Naive B cell (primary cell): ENCODE data around the gene SELENOO. TPM values are rescaled to one million over a fixed set of nuclear protein-coding genes. Genes with fewer than 3 reads are reported as not detected.
"Not testable (repeated sequence)": the region's sequence is repeated elsewhere in the genome, so short reads cannot be mapped to it uniquely, and the experiment has no call there.

Experiments
- ATAC-seq, 2 donors: fragments of 150-1000 bp; cut with Tn5 transposase; 2 replicates each; pipeline ENCODE4 v1.10.0; 2021; ENCODE audit warnings: low read depth in 2 of 2, mild to moderate bottlenecking in 2 of 2, moderate library complexity in 2 of 2
- DNase-seq: peaks from one replicate; pipeline ENCODE4 v3.0.0; 2022
- H3K27ac Mint-ChIP-seq, 6 donors: one replicate each; pipeline ENCODE4 v1.8.0; 2020 to 2022; ENCODE audit warnings: mild to moderate bottlenecking in 6 of 6, mixed read lengths in 6 of 6, moderate library complexity in 5 of 6, inconsistent platforms in 2 of 6
- H3K27me3 Mint-ChIP-seq, 3 donors: one replicate each; pipeline ENCODE4 v1.8.0; 2021 to 2022; ENCODE audit warnings: mixed read lengths in 3 of 3, mild to moderate bottlenecking in 1 of 3
- H3K36me3 Mint-ChIP-seq, 2 donors: one replicate each; pipeline ENCODE4 v1.8.0; 2020 to 2022; ENCODE audit warnings: mixed read lengths in 2 of 2, inconsistent platforms in 1 of 2, mild to moderate bottlenecking in 1 of 2
- H3K4me1 Mint-ChIP-seq, 3 donors: one replicate each; pipeline ENCODE4 v1.8.0; 2020 to 2022; ENCODE audit warnings: mixed read lengths in 3 of 3, inconsistent platforms in 1 of 3, mild to moderate bottlenecking in 1 of 3, moderate library complexity in 1 of 3
- H3K4me3 Mint-ChIP-seq, 8 donors: one replicate each; pipeline ENCODE4 v1.8.0; 2020 to 2022; ENCODE audit warnings: mild to moderate bottlenecking in 8 of 8, mixed read lengths in 8 of 8, moderate library complexity in 8 of 8, inconsistent platforms in 2 of 8
- H3K9me3 Mint-ChIP-seq, 7 donors: one replicate each; pipeline ENCODE4 v1.8.0; 2020 to 2022; ENCODE audit warnings: mixed read lengths in 7 of 7, mild to moderate bottlenecking in 5 of 7, inconsistent platforms in 2 of 7, moderate library complexity in 1 of 7
- polyA plus RNA-seq, 6 donors: library from polyadenylated mRNA; unstranded; fragments of 300-500 nt; fragmentation: Illumina TruSeq; gene quantifications; one replicate each; pipeline ENCODE4 v1.2.3, GENCODE V29; 2021; ENCODE audit warnings: low read depth in 6 of 6

Gene SELENOO
- polyA plus RNA-seq, 6 donors from 2014 or later = 2.9 to 6.8 (median 5.2) TPM

DNA sequence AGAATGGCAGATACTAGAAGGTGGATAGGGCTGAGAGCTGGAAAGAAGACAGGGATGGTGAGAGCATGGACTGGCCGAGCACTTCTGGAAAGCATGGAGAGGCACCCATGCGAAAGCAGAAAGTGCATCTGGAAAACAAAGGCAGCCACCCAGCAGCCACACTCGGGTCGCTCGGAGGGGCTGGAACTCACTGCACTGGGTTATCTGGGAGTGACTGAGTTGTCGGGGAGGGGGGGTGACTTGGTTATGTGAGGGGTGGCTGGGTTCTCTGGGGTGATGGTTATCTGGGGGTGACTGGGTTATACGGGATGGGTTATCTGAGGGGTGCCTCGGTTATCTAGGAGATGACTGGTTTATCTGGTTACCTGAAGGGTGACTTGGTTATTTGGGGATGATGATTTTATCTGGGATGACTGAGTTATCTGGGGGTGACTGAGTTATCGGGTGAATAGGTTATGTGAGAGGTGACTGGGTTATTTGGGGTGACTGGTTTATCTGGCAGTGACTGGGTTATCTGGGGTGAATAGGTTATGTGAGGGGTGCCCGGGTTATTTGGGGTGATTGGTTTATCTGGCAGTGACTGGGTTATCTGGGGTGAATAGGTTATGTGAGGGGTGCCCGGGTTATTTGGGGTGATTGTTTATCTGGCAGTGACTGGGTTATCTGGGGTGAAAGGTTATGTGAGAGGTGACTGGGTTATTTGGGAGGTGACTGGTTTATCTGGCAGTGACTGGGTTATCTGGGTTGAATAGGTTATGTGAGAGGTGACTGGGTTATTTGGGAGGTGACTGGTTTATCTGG lies 32.9 kb upstream of the SELENOO start:
- no peaks in the 10 kb centered on the region for H3K9me3 Mint-ChIP-seq
- no peak for DNase-seq
- no peaks in the 10 kb centered on the region for H3K36me3 Mint-ChIP-seq
- ATAC-seq = no peak
- H3K4me1 Mint-ChIP-seq = peaks cover 20 to 22% (median 22%) of the 10 kb centered on the region in 3 donors
- peak overlapping the region in 2 of 6 donors; percentile 42 to 54 for H3K27ac Mint-ChIP-seq
- H3K27me3 Mint-ChIP-seq = peaks cover 20 to 49% (median 33%) of the 10 kb centered on the region in 3 donors
- peak overlapping the region in 5 of 8 donors; percentile 15 to 84 (median 79) for H3K4me3 Mint-ChIP-seq

DNA sequence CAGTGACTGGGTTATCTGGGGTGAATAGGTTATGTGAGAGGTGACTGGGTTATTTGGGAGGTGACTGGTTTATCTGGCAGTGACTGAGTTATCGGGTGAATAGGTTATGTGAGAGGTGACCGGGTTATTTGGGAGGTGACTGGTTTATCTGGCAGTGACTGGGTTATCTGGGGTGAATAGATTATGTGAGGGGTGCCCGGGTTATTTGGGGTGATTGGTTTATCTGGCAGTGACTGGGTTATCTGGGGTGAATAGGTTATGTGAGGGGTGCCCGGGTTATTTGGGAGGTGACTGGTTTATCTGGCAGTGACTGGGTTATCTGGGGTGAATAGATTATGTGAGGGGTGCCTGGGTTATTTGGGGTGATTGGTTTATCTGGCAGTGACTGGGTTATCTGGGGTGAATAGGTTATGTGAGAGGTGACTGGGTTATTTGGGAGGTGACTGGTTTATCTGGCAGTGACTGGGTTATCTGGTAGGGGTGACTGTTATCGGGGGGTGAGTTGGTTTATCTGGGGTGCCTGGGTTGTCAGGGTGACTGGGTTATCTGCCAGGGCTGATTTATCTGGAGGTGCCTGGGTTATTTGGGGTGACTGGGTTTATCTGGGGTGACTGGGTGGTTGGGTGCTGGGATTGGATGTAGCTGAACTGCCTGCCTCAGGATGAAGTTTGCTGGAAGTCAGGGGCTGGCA lies 32.2 kb upstream of the SELENOO start:
- Mint-ChIP-seq H3K4me1 (peaks cover 25 to 29% (median 26%) of the 10 kb centered on the region in 3 donors), H3K27ac (peak overlapping the region in 3 of 6 donors; percentile 34 to 96 (median 72)), H3K4me3 (peak overlapping the region; percentile 62 to 86 (median 77)), H3K27me3 (peaks cover 18 to 51% (median 31%) of the 10 kb centered on the region in 3 donors)
- ATAC-seq, H3K36me3 Mint-ChIP-seq, DNase-seq, H3K9me3 Mint-ChIP-seq: not testable (repeated sequence)

DNA sequence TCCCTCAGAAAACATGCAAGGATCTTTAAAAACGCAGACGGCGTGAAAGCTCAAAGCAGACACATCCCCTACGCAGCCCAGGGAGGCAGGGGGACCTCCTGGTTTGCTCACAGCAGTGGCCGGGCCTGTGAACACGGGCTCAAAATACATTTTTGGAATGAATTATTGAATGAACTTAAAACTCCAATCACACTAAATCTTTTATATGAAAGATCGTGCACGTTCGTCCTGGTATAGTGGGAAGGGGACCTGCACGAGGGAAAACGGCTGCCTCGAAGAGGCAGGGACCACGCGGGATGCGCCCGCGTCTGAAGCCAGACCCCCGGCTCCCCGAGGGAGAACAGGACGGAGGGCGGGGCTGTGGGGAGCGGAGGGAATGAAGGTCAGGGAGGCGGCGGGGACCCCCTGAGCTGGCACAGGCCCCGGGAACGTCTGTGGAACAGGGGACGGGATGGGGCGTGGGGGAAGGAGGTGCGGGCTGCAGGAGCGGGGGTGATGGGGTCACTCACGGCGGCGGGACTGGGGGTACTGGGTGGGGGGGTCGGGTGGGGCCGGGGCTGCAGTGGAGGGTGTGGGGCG lies 31.5 kb upstream of the SELENOO start:
- Mint-ChIP-seq H3K9me3 (no peaks in the 10 kb centered on the region), H3K4me3 (peak overlapping the region; percentile 62 to 86 (median 77)), H3K27ac (peak overlapping the region in 3 of 6 donors; percentile 63 to 96 (median 72)), H3K36me3 (no peaks in the 10 kb centered on the region), H3K4me1 (peaks cover 28 to 29% (median 28%) of the 10 kb centered on the region in 3 donors), H3K27me3 (peaks cover 18 to 49% (median 31%) of the 10 kb centered on the region in 3 donors)
- no peak for DNase-seq
- ATAC-seq = no peak

DNA sequence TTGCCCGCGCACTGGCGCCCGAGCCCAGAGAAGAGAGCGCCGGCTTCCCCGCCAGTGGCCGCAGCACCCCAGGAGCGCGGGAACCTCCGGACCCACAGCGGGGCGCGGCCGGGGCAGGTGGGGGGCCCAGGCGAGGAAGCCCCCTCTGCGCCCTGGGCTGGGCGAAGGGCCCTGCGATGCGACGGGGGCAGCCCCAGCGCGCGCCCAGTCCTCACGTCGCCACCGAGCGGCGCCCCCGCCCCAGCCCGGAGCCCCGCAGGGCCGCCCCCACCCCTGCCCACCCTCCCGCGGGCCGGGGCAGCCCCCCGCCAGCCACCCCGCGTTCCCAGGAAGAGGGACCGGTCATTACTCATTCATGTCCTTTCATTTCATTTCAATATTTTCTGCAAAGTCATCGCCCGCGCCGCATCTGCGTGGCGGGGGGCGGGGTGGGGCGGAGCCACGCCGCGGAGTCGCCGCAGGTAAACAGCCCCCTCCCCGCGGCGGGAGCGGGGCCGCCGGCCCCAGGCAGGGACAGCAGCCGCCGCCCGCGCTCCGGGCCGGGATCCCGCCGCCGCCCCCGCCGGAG lies 31.0 kb upstream of the SELENOO start:
- no peaks in the 10 kb centered on the region for H3K36me3 Mint-ChIP-seq
- H3K4me3 Mint-ChIP-seq = peak overlapping the region in 4 of 8 donors; percentile 40 to 79 (median 56)
- no peak overlapping the region for H3K27ac Mint-ChIP-seq
- H3K9me3 Mint-ChIP-seq = no peaks in the 10 kb centered on the region
- H3K4me1 Mint-ChIP-seq = peaks cover 28 to 30% (median 29%) of the 10 kb centered on the region in 3 donors
- ATAC-seq (peak; percentile 38 to 43), DNase-seq (no peak)
- peaks cover 18 to 47% (median 31%) of the 10 kb centered on the region in 3 donors for H3K27me3 Mint-ChIP-seq

DNA sequence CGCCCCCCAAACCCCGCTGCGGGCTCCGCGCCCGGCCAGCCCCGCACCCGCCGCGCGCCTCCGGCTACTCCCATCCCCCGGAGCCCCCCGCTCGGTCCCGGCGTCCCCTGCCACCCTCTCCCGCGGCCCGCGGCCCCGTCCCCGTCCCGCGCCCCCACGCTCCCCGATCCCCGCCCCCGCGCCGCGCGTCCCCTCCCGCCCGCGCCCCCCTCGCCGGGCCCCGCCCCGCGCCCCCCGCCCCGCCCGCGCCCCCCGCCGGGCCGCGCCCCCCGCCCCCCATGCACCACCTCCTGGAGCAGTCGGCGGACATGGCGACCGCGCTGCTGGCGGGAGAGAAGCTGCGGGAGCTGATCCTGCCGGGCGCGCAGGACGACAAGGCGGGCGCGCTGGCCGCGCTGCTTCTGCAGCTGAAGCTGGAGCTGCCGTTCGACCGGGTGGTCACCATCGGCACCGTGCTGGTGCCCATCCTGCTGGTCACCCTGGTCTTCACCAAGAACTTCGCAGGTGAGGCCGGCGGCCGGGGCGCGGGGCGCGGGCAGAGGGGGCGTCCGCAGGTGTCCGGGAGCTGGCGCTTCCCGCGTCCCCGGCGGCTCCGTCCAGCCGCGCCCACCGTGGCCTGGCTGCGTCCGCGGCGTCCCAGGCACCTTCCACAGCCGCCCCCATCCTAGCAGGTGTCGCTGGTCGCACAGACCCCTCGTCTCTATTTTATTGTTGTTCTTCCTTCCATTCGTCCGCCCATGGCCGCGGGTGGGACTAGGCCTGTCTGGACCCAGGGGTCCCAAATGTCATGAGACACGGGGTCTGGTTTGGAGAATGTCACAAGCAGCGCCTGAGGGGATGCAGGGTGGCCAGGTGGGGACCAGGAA lies 30.1 kb upstream of the SELENOO start, which contains the start of gene PANX2:
Gene PANX2, plus strand, starts transcription at position 279 of the 866 bp plus-strand sequence. Its CDS starts 0 bp downstream, at position 279.
- peak within 1 kb of the TSS; percentile 16 to 84 (median 70) for H3K4me3 Mint-ChIP-seq
- peaks cover 28 to 30% (median 30%) of the 10 kb centered on the region in 3 donors for H3K4me1 Mint-ChIP-seq
- H3K27ac Mint-ChIP-seq = peak within 1 kb of the TSS in 3 of 6 donors; percentile 47 to 82 (median 65)
- H3K27me3 Mint-ChIP-seq = peaks cover 13 to 47% (median 31%) of the 10 kb centered on the region in 3 donors
- no peaks in the 10 kb centered on the region for H3K36me3 Mint-ChIP-seq
- ATAC-seq (no peak), DNase-seq (no peak)
- H3K9me3 Mint-ChIP-seq = no peaks in the 10 kb centered on the region

DNA sequence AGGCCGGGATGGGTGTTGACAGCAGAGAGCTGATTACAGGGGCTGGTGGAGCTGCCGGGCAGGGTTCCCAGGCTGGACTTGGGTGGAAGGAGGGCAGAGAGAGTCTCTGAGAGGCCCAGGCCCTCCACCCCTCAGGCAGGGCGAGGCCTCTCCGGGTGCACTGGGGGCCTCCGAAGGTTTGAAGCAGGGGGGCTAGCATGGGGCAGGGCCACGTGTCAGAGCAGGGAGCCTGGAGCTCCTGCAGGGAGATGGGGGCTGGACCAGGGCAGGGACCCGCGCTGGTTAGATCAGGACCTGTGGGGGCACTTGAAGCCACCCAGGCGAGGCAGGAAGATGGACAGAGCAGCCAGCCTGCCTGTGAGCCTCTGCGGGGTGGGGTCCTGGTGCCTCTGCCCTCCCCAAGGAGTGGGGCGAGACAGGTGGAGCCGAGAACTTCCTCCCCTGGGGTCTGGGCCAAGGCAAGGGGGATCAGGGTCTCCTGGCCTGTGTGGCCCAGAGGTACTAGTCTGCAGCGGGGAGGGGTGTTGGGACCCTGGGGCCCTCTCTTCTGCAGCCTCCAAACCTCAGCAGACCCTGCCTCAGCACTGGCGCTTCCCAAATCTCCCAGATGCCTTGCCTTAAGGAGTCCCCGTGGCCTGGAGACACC lies 29.4 kb upstream of the SELENOO start:
- ATAC-seq (no peak), DNase-seq (no peak)
- H3K36me3 Mint-ChIP-seq = no peaks in the 10 kb centered on the region
- peak overlapping the region; percentile 27 to 84 (median 70) for H3K4me3 Mint-ChIP-seq
- peak overlapping the region in 2 of 6 donors; percentile 47 to 65 for H3K27ac Mint-ChIP-seq
- H3K4me1 Mint-ChIP-seq = peaks cover 28 to 37% (median 34%) of the 10 kb centered on the region in 3 donors
- H3K27me3 Mint-ChIP-seq = peaks cover 13 to 47% (median 31%) of the 10 kb centered on the region in 3 donors
- H3K9me3 Mint-ChIP-seq = no peaks in the 10 kb centered on the region

DNA sequence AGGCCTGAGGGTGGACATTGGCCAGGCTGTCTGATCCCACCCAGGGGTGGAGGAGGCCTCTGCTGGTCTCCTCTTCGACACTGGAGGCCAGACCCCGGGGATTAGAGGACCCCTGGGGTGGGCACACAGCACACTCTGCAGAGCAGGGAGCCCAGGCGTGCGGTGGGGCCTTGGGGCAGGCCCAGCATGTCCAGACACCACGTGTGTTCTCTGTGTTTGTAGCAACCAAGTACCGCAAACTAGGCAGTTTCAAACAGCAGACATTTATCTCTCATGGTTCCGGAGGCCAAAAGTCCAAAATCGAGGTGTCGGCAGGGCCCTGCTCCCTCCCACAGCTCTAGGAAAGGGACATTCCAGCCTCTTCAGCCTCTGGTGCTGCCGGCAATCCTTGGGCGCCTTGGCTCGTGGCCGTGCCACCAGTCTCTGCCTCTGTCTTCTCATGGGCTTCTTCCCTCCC lies 28.8 kb upstream of the SELENOO start:
- no peak for DNase-seq
- H3K27me3 Mint-ChIP-seq = peaks cover 13 to 47% (median 31%) of the 10 kb centered on the region in 3 donors
- peaks cover 28 to 39% (median 34%) of the 10 kb centered on the region in 3 donors for H3K4me1 Mint-ChIP-seq
- no peaks in the 10 kb centered on the region for H3K36me3 Mint-ChIP-seq
- peak overlapping the region in 5 of 6 donors; percentile 11 to 80 (median 54) for H3K27ac Mint-ChIP-seq
- no peak for ATAC-seq
- peak overlapping the region in 6 of 8 donors; percentile 20 to 91 (median 47) for H3K4me3 Mint-ChIP-seq
- H3K9me3 Mint-ChIP-seq = no peaks in the 10 kb centered on the region

DNA sequence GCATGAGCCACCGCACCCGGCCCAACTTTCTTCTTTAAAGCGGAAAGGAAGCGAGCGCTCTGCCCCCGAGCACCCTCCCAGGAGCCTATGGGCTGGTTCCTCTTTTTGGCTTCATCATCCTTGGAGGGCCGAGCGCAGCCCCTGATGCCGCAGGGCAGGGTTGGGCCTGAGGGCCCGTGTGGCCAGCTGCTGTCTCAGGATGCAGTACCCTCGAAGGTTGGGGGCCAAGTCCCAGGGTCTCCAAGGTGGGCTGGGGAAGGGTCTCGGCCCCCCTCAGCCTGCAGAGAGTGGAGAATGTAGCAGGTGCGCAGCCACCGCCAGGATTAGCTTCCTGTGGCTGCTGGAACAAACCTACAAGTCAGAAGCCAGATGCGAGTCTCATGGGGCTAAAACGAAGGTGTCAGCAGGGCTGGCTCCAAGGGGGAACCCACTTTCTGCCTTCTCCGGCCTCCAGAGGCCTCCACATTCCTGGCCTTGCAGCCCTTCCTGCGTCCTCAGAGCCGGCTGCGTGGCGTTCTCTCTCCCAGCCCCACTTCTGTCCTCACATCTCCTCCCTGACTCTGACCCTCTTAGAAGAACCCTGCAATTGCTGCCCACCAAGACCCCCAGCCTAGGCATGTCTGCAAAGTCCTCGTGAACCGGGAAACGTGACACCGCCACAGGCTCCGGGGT lies 27.4 kb upstream of the SELENOO start:
- H3K9me3 Mint-ChIP-seq = no peaks in the 10 kb centered on the region
- DNase-seq = peak; percentile 53
- no peaks in the 10 kb centered on the region for H3K36me3 Mint-ChIP-seq
- peaks cover 8 to 42% (median 20%) of the 10 kb centered on the region in 3 donors for H3K27me3 Mint-ChIP-seq
- ATAC-seq = peak; percentile 73 to 75
- H3K4me1 Mint-ChIP-seq = peaks cover 23 to 39% (median 32%) of the 10 kb centered on the region in 3 donors
- peak overlapping the region in 5 of 6 donors; percentile 54 to 89 (median 81) for H3K27ac Mint-ChIP-seq
- peak overlapping the region; percentile 32 to 91 (median 61) for H3K4me3 Mint-ChIP-seq

DNA sequence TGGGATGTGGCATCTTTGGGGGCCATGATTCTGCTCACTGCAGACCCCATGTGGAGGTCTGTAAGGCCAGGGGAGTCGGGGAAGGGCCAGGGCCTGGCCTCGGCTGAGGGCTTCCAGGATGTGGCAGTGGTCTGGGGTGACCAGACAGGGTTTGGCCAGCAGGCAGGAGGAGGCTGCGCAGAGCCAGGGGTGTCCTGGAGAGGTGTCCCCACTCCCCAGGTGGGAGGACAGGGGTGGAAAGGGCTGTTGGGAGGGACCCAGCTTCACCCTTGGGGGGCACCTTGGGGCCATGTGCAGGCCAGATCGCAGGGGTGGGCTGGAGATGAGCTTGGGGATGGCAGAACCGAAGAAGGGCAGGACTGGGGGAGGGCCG lies 26.8 kb upstream of the SELENOO start:
- H3K9me3 Mint-ChIP-seq = no peaks in the 10 kb centered on the region
- no peaks in the 10 kb centered on the region for H3K36me3 Mint-ChIP-seq
- no peak for ATAC-seq

DNA sequence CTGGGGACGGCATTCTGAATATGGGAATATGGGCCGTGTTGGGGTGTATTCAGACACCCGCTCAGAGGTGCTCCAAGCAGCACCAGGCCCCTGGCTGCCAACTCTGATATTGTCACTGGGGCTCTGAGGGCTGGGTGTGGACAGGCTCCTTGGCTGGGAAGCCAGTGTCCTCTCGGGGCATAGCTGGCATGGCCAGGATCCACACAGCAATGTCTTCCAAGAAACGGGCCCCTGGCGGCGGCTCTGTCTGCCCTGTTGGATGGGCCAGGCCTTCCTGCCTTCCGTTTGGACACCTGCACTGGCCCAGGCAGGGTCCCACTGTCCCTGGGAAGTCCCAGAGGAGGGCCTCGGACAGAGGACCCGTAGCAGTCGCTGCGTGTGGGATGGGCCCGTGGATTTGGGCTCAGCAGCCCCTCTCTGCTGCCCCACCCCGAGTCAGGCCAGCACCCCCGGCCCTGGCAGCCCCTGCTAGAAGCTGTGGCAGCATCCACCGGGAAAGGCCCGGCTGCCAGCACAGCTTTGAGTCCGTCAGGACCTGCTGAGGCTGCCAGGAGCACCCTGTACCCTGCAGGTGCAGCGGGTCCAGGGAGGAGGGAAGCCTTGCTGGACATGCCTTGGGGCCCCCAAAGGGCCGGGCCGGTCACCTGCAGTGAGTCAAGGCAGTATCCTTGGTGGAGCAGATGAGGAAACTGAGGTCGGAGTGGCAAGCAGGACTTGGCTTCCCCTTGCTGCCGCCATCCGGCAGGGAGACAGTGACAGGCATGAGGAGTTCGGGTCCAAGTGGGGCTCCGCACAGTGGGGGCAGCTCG lies 26.2 kb upstream of the SELENOO start:
- ATAC-seq = no peak
- H3K27me3 Mint-ChIP-seq = peaks cover under 1 to 33% (median 11%) of the 10 kb centered on the region in 3 donors
- no peak for DNase-seq
- H3K36me3 Mint-ChIP-seq = no peaks in the 10 kb centered on the region
- H3K9me3 Mint-ChIP-seq = no peaks in the 10 kb centered on the region
- peak overlapping the region in 2 of 6 donors; percentile 42 to 52 for H3K27ac Mint-ChIP-seq
- no peak overlapping the region for H3K4me3 Mint-ChIP-seq
- peaks cover 15 to 30% (median 28%) of the 10 kb centered on the region in 3 donors for H3K4me1 Mint-ChIP-seq

More for the DNA sequence above, 26.8 kb upstream of the SELENOO start:
- H3K4me1 Mint-ChIP-seq = peaks cover 18 to 34% (median 31%) of the 10 kb centered on the region in 3 donors
- DNase-seq = no peak
- H3K27me3 Mint-ChIP-seq = peaks cover 3 to 37% (median 15%) of the 10 kb centered on the region in 3 donors
- H3K27ac Mint-ChIP-seq = peak overlapping the region in 2 of 6 donors; percentile 52 to 54
- H3K4me3 Mint-ChIP-seq = no peak overlapping the region

DNA sequence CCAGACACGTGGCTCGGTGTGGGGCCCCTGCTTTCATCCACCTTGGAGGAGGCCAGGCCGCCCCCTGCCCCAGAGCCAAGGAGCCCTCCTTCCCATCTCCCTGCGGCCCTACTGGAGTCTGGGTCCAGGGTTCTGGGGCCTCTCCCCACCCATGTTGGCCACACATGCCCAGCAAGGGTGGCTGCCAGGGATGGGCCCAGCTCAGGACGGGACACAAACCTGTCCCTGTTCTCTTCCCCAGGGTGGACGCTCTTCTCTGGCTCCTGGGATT lies 25.7 kb upstream of the SELENOO start:
- H3K36me3 Mint-ChIP-seq = no peaks in the 10 kb centered on the region
- H3K27me3 Mint-ChIP-seq = peaks cover 5 to 37% (median 17%) of the 10 kb centered on the region in 3 donors
- DNase-seq (no peak), ATAC-seq (no peak)
- H3K27ac Mint-ChIP-seq = no peak overlapping the region
- H3K4me3 Mint-ChIP-seq = no peak overlapping the region
- H3K4me1 Mint-ChIP-seq = peaks cover 21 to 35% (median 32%) of the 10 kb centered on the region in 3 donors
- no peaks in the 10 kb centered on the region for H3K9me3 Mint-ChIP-seq
